ENCODE results near the gene GABRG3. TPM values are rescaled to one million over a fixed set of nuclear protein-coding genes. Genes with fewer than 3 reads are reported as not detected.

GABRG3 gene
- total and polyA plus RNA-seq, 3 experiments from 2014 or later = not detected

GRCh38 chr15:27123291-27123690 lies 152.3 kb downstream of the GABRG3 start:
- POLR2A ChIA-PET = no interaction called here
- H3K4me3 Mint-ChIP-seq = no peak overlapping the region

DNA sequence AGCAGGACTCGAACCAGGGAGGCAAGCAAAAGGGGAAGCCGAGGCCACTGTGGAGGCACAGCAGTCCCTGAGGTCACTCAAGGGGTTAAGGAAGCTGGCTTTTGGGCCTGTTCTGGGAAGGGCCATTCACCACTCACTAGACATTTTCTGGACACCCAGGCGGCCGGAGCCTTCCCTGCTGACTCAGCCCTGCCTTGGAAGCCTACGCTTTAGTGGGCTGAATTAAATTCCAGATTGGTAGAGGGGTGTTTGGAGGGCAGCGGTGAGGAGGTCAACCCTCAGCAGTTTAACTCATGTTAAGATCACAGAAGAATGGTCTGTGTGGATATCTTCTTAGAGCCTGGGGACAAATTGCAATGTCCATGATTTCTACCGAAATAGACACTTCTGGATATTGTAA lies 152.8 kb downstream of the GABRG3 start:
- Histone ChIP-seq H3K4me1 (ENCODE audit: insufficient read depth, low read length) (no peaks in the 10 kb centered on the region), H3K9me3 (ENCODE audit: low read length) (no peaks in the 10 kb centered on the region), H3K27me3 (ENCODE audit: insufficient read depth, low read length, poor library complexity, severe bottlenecking) (no peaks in the 10 kb centered on the region), H3K36me3 (ENCODE audit: insufficient read depth, low read length) (no peaks in the 10 kb centered on the region), H3K27ac (ENCODE audit: low read depth, low read length) (peak overlapping the region; percentile 57), H3K4me3 (ENCODE audit: low read length) (no peak overlapping the region)
- ChIA-PET POLR2A (no interaction called here), CTCF (no interaction called here)
- no peak for DNase-seq
- Mint-ChIP-seq H3K4me1 (no peaks in the 10 kb centered on the region), H3K36me3 (no peaks in the 10 kb centered on the region), H3K9me3 (peaks cover 5 to 18% (median 7%) of the 10 kb centered on the region in 5 donors), H3K27ac (no peak overlapping the region), H3K27me3 (no peaks in the 10 kb centered on the region), H3K4me3 (no peak overlapping the region)

More at GRCh38 chr15:27123291-27123690, 152.3 kb downstream of the GABRG3 start:
- no peak overlapping the region for H3K27ac Mint-ChIP-seq
- DNase-seq = no peak
- H3K27ac ChIP-seq (ENCODE audit: low read depth, low read length) = peak overlapping the region; percentile 57
- no peaks in the 10 kb centered on the region for H3K36me3 ChIP-seq (ENCODE audit: insufficient read depth, low read length)
- H3K4me3 ChIP-seq (ENCODE audit: low read length) = no peak overlapping the region
- H3K4me1 Mint-ChIP-seq = no peaks in the 10 kb centered on the region
- H3K27me3 Mint-ChIP-seq = no peaks in the 10 kb centered on the region
- no peaks in the 10 kb centered on the region for H3K4me1 ChIP-seq (ENCODE audit: insufficient read depth, low read length)
- CTCF ChIA-PET = no interaction called here
- H3K36me3 Mint-ChIP-seq = no peaks in the 10 kb centered on the region
- no peaks in the 10 kb centered on the region for H3K9me3 ChIP-seq (ENCODE audit: low read length)
- no peaks in the 10 kb centered on the region for H3K27me3 ChIP-seq (ENCODE audit: insufficient read depth, low read length, poor library complexity, severe bottlenecking)
- peaks cover 5 to 17% (median 7%) of the 10 kb centered on the region in 5 donors for H3K9me3 Mint-ChIP-seq

DNA sequence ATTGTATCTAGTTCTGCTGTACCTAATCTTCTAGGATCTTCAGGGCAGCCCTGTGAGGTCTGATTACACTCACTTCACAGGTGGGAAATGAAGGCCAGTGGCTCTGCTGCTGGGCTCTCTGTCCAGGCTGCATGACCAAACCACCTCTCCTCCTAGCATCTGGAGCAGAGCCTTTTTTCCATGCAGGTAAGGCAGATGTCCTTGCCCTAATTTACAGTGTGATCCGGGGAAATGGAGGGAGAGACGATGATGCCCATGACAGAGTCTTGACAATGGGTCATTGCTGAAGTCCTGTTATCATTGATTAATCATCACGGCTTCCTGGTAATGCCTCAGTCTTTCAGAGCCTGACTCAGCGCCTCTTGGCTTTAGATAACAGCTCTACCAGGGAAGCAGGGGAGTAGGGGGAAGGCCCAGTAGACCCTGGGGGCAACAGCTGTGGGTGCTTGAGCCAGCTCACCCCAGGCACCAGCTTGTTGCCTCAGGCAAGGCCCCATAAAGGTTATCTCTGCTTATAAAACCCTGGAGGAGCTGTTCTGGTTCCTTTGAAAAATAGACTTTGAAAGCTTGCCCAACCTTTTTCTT lies 153.4 kb downstream of the GABRG3 start:
- ChIA-PET POLR2A (no interaction called here), CTCF (no interaction called here)
- no peaks in the 10 kb centered on the region for H3K36me3 Mint-ChIP-seq
- H3K9me3 Mint-ChIP-seq = peaks cover 4 to 15% (median 5%) of the 10 kb centered on the region in 5 donors
- DNase-seq = no peak
- no peak overlapping the region for H3K27ac Mint-ChIP-seq
- no peaks in the 10 kb centered on the region for H3K9me3 ChIP-seq (ENCODE audit: low read length)
- H3K4me3 Mint-ChIP-seq = no peak overlapping the region
- H3K27me3 Mint-ChIP-seq = no peaks in the 10 kb centered on the region
- H3K4me3 ChIP-seq (ENCODE audit: low read length) = no peak overlapping the region
- peak overlapping the region; percentile 57 for H3K27ac ChIP-seq (ENCODE audit: low read depth, low read length)
- no peaks in the 10 kb centered on the region for H3K4me1 ChIP-seq (ENCODE audit: insufficient read depth, low read length)
- H3K4me1 Mint-ChIP-seq = no peaks in the 10 kb centered on the region
- no peaks in the 10 kb centered on the region for H3K36me3 ChIP-seq (ENCODE audit: insufficient read depth, low read length)
- no peaks in the 10 kb centered on the region for H3K27me3 ChIP-seq (ENCODE audit: insufficient read depth, low read length, poor library complexity, severe bottlenecking)

- Mint-ChIP-seq H3K27ac (no peak overlapping the region), H3K4me3 (no peak overlapping the region), H3K36me3 (no peaks in the 10 kb centered on the region), H3K4me1 (no peaks in the 10 kb centered on the region), H3K9me3 (peaks cover 1 to 15% (median 5%) of the 10 kb centered on the region in 5 donors), H3K27me3 (no peaks in the 10 kb centered on the region)
- no peaks in the 10 kb centered on the region for H3K9me3 ChIP-seq (ENCODE audit: low read length)
- no peak overlapping the region for H3K27ac ChIP-seq (ENCODE audit: low read depth, low read length)
- no peak overlapping the region for H3K4me3 ChIP-seq (ENCODE audit: low read length)
- H3K36me3 ChIP-seq (ENCODE audit: insufficient read depth, low read length) = no peaks in the 10 kb centered on the region
- ChIA-PET CTCF (no interaction called here), POLR2A (no interaction called here)
- no peaks in the 10 kb centered on the region for H3K4me1 ChIP-seq (ENCODE audit: insufficient read depth, low read length)
- DNase-seq = no peak
- H3K27me3 ChIP-seq (ENCODE audit: insufficient read depth, low read length, poor library complexity, severe bottlenecking) = no peaks in the 10 kb centered on the region
Measured at GRCh38 chr15:27125185-27125584, 154.2 kb downstream of the GABRG3 start.

DNA sequence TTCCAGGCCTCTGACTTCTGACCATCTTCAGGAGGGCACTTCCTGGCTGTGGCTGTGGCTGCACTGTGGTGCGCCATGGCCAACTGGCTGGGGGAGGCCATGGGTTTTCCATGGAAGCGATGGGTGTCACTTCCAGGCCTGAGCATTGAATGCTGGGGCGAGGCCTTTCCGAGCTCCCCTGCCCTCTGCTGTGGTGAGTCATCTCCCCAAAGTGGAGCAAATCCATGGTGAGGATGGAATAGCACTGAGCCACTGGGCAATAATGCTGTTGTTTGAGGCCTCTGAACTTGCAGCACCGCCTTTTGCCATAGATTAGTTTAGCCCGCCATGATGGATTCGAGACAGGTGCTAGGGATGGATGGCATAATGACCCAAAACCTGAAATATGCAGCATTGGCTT lies 155.5 kb downstream of the GABRG3 start:
- POLR2A ChIA-PET = no interaction called here
- Histone ChIP-seq H3K27me3 (ENCODE audit: insufficient read depth, low read length, poor library complexity, severe bottlenecking) (no peaks in the 10 kb centered on the region), H3K9me3 (ENCODE audit: low read length) (no peaks in the 10 kb centered on the region), H3K4me1 (ENCODE audit: insufficient read depth, low read length) (no peaks in the 10 kb centered on the region), H3K4me3 (ENCODE audit: low read length) (no peak overlapping the region), H3K36me3 (ENCODE audit: insufficient read depth, low read length) (no peaks in the 10 kb centered on the region), H3K27ac (ENCODE audit: low read depth, low read length) (no peak overlapping the region)
- no peak overlapping the region for H3K27ac Mint-ChIP-seq
- H3K9me3 Mint-ChIP-seq = peaks cover 4 to 18% (median 6%) of the 10 kb centered on the region in 5 donors
- H3K4me1 Mint-ChIP-seq = no peaks in the 10 kb centered on the region
- CTCF ChIA-PET = no interaction called here
- DNase-seq = no peak
- no peaks in the 10 kb centered on the region for H3K36me3 Mint-ChIP-seq
- H3K27me3 Mint-ChIP-seq = no peaks in the 10 kb centered on the region
- no peak overlapping the region for H3K4me3 Mint-ChIP-seq

- Histone ChIP-seq H3K4me3 (ENCODE audit: low read length) (no peak overlapping the region), H3K9me3 (ENCODE audit: low read length) (no peaks in the 10 kb centered on the region)
Measured at GRCh38 chr15:27127815-27128570, 157.0 kb downstream of the GABRG3 start.

DNA sequence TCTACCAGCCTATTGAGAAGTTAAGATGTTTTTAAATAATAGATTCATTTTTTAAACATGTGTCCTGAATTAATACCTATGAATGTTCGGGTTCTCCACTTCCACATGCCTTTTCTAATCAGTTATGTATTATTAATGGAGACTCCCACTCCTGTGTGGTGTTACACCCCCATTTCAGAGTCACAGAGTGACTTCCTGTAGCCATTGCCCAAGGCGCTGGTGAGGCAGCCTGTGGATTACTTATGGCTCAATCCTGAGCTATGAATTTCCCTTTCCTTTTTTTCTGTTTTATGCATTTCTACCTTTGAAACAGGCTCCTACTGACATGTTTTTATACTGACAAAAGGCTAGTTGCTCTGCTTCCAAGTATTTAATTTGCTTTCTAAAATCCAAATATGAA lies 162.3 kb downstream of the GABRG3 start:
- Histone ChIP-seq H3K27ac (ENCODE audit: low read depth, low read length) (no peak overlapping the region), H3K9me3 (ENCODE audit: low read length) (no peaks in the 10 kb centered on the region), H3K4me3 (ENCODE audit: low read length) (no peak overlapping the region), H3K4me1 (ENCODE audit: insufficient read depth, low read length) (no peaks in the 10 kb centered on the region), H3K27me3 (ENCODE audit: insufficient read depth, low read length, poor library complexity, severe bottlenecking) (no peaks in the 10 kb centered on the region), H3K36me3 (ENCODE audit: insufficient read depth, low read length) (no peaks in the 10 kb centered on the region)
- ChIA-PET POLR2A (no interaction called here), CTCF (no interaction called here)
- Mint-ChIP-seq H3K36me3 (no peaks in the 10 kb centered on the region), H3K4me3 (no peak overlapping the region), H3K9me3 (peaks cover 4 to 22% (median 14%) of the 10 kb centered on the region in 5 donors), H3K27ac (no peak overlapping the region), H3K27me3 (no peaks in the 10 kb centered on the region), H3K4me1 (no peaks in the 10 kb centered on the region)
- no peak for DNase-seq

More at GRCh38 chr15:27127815-27128570, 157.0 kb downstream of the GABRG3 start:
- Mint-ChIP-seq H3K27ac (no peak overlapping the region), H3K4me3 (no peak overlapping the region), H3K9me3 (peaks cover 2 to 20% (median 6%) of the 10 kb centered on the region in 5 donors), H3K4me1 (no peaks in the 10 kb centered on the region), H3K27me3 (no peaks in the 10 kb centered on the region), H3K36me3 (no peaks in the 10 kb centered on the region)
- Histone ChIP-seq H3K27ac (ENCODE audit: low read depth, low read length) (no peak overlapping the region), H3K36me3 (ENCODE audit: insufficient read depth, low read length) (no peaks in the 10 kb centered on the region), H3K27me3 (ENCODE audit: insufficient read depth, low read length, poor library complexity, severe bottlenecking) (no peaks in the 10 kb centered on the region), H3K4me1 (ENCODE audit: insufficient read depth, low read length) (no peaks in the 10 kb centered on the region)
- ChIA-PET POLR2A (no interaction called here), CTCF (no interaction called here)
- no peak for DNase-seq

- no peaks in the 10 kb centered on the region for H3K27me3 Mint-ChIP-seq
- POLR2A ChIA-PET = no interaction called here
- no peaks in the 10 kb centered on the region for H3K4me1 Mint-ChIP-seq
- no peaks in the 10 kb centered on the region for H3K36me3 ChIP-seq (ENCODE audit: insufficient read depth, low read length)
- no peak overlapping the region for H3K4me3 ChIP-seq (ENCODE audit: low read length)
- no peak overlapping the region for H3K27ac Mint-ChIP-seq
- H3K36me3 Mint-ChIP-seq = no peaks in the 10 kb centered on the region
- no peaks in the 10 kb centered on the region for H3K9me3 ChIP-seq (ENCODE audit: low read length)
- DNase-seq = no peak
- peaks cover 6 to 27% (median 19%) of the 10 kb centered on the region in 5 donors for H3K9me3 Mint-ChIP-seq
- no peak overlapping the region for H3K4me3 Mint-ChIP-seq
- no peaks in the 10 kb centered on the region for H3K27me3 ChIP-seq (ENCODE audit: insufficient read depth, low read length, poor library complexity, severe bottlenecking)
- CTCF ChIA-PET = no interaction called here
- no peak overlapping the region for H3K27ac ChIP-seq (ENCODE audit: low read depth, low read length)
- H3K4me1 ChIP-seq (ENCODE audit: insufficient read depth, low read length) = no peaks in the 10 kb centered on the region
Measured at GRCh38 chr15:27134481-27134880, 163.5 kb downstream of the GABRG3 start.

Measured in CD8-positive, alpha-beta memory T cell (primary cell).